ENCODE results near the gene DPH3.

DNA sequence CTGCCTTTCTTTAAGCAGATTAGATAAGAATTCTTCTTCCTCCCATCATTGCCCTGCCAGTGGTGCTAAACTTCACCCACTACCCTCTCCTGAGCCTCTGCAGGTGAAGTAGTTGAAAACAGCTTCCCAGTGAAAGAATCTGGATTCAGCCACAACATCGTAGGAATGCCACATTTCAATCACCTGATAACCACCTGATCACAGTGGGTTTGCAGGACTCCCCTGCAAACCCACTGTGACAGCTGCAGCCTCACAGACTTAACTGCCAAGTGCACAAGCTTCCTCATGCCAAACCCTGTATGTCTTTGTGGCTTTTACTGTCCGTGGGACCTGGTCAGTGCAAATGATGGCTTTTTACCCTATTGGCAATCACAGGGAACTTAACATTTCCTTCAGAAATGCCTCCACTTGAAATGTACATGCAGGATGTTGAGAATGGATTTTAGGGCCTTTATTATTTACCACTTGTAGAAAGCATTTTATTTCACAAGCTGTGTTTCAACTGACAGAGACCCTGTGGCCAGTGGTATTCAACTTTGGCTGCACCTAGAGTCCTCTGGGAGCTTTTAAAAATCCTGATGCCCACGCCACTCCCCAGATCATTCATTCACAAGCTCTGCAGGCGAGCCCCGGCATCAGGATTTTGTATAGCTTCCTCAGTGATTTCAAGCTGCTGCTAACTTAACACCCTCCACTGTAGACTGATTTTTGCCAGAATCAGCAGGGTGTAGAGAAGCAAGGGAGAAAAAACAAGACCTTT, 49.3 kb upstream of the DPH3 start:
- TF ChIP-seq, protein P1, sequence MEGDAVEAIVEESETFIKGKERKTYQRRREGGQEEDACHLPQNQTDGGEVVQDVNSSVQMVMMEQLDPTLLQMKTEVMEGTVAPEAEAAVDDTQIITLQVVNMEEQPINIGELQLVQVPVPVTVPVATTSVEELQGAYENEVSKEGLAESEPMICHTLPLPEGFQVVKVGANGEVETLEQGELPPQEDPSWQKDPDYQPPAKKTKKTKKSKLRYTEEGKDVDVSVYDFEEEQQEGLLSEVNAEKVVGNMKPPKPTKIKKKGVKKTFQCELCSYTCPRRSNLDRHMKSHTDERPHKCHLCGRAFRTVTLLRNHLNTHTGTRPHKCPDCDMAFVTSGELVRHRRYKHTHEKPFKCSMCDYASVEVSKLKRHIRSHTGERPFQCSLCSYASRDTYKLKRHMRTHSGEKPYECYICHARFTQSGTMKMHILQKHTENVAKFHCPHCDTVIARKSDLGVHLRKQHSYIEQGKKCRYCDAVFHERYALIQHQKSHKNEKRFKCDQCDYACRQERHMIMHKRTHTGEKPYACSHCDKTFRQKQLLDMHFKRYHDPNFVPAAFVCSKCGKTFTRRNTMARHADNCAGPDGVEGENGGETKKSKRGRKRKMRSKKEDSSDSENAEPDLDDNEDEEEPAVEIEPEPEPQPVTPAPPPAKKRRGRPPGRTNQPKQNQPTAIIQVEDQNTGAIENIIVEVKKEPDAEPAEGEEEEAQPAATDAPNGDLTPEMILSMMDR (IDR thresholded peaks at IDR 0.05; ENCODE audit: control extremely low read depth in 1 of 3, insufficient read depth in 1 of 3, low read depth in 1 of 3, low read length in 3 of 3): no peak
- no peak for TF ChIP-seq GABPA (IDR thresholded peaks at IDR 0.05; ENCODE audit: borderline replicate concordance, insufficient read depth, low read length)
- no peak for TF ChIP-seq POLR2A (IDR thresholded peaks at IDR 0.05; ENCODE audit: control extremely low read depth in 1 of 2, low read depth in 2 of 2, low read length in 2 of 2)
- TF ChIP-seq, protein P2, sequence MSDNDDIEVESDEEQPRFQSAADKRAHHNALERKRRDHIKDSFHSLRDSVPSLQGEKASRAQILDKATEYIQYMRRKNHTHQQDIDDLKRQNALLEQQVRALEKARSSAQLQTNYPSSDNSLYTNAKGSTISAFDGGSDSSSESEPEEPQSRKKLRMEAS (IDR thresholded peaks at IDR 0.05): no peak
- TF ChIP-seq GTF2F1 (IDR thresholded peaks at IDR 0.05; ENCODE audit: borderline replicate concordance, low read depth, low read length): no peak
- no peak for TF ChIP-seq POLR2AphosphoS5 (IDR thresholded peaks at IDR 0.05; ENCODE audit: low read depth, low read length)
